ENCODE data around the gene LARP1.
"Not testable (repeated sequence)": the region's sequence is repeated elsewhere in the genome, so short reads cannot be mapped to it uniquely, and the experiment has no call there.

LARP1 gene

DNA sequence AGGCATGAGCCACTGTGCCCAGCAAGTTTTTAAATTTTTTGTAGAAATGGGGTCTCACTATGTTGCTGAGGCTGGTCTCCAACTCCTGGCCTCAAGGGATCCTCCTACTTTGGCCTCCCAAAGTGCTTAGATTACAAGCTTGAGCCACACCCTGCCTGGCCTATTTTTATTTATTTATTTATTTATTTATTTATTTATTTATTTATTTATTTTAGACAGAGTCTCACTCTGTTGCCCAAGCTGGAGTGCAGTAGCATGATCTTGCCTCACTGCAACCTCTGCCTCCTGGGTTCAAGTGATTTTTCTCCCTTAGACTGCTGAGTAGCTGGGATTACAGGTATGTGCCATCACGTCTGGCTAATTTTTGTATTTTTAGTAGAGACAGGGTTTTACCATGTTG, 18.8 kb upstream of the LARP1 start:
- DNase-seq = not testable (repeated sequence)

DNA sequence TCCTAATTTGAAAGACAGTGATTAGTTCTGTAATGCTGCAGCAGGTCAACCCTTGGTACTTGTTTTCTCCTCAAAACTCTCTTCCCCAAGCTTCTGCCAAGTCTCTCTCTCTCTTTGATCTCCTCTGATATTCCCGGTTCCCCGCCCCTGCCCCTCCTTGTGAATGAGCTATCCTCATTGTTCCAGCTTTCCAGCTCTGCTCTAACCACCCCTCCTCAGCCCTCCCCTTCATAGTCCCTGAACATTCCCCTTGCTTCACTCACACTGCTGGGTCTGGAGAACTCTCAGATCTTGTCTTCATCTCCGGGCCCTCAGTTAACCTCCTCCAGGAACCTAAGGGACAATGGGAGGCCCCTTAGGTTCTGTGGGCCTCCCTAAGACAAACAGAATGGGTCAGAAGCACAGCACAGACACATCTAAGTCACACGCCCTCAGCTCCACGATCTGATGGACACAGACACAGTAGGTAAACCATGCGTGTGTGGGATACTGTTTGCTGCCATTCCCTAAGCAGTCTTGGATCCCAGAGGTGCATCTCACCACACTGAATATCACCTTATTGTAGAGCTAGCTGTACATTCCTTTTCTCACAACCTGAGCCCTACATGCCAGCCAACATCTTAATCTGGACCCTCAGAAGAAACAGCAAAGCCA, 17.4 kb upstream of the LARP1 start:
- no peak for DNase-seq

DNA sequence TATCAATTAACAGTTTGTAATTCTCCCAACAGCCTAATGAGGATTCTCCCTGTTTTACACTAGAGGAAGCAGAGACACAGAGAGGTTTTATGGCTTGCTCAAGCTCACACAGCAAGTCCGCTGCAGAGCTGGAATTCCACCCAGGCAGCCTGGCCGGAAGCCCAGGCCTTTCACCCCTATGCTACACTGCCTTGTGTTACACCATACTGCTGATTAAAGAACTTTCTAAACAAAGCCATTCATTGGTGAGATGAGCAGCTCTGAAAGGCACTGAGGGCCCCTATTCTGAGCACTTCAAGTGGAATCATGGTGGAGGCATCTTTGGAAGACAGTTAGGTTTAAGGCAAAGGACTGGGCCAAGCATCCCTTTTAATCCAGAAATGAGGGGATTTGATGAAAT, 14.7 kb upstream of the LARP1 start:
- DNase-seq = no peak

DNA sequence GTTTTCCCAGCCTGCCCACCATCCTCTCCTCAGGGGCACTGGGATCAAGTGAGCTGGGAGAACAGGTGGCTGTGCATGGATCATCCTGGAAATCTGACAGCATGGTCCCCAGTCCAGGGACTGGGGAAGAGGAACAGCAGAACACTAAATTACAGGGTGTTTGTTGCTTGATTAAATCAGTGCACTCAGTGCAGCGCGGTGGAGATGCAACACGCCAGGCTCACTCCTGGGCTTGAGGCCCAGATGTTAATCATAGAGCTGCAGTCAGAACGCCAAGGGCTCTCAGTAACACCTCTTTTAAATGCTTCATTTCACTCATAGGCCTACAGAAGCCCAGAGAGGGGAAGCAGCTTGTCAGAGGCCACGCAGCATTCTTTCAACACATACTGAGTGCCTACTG, 14.2 kb upstream of the LARP1 start:
- no peak for DNase-seq

DNA sequence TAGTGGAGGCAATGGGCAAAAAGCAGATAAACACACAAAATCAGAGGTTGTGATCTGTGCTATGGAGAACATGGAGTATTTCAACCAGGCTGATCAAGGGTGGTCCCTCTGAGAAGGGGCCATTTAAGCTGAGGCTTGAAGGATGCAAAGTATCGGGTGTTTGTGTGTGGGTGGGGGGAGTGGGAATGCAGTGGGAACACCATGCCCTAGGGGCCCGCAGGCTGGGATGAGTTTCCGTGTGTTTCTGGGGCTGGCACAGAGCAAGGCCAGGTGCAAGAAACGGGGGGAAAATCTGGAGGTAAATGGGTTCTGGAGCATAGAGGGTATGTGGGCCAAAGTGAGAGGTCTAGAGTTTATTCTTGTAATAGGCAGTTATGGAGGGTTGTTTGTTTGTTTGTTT, 13.8 kb upstream of the LARP1 start:
- no peak for DNase-seq

DNA sequence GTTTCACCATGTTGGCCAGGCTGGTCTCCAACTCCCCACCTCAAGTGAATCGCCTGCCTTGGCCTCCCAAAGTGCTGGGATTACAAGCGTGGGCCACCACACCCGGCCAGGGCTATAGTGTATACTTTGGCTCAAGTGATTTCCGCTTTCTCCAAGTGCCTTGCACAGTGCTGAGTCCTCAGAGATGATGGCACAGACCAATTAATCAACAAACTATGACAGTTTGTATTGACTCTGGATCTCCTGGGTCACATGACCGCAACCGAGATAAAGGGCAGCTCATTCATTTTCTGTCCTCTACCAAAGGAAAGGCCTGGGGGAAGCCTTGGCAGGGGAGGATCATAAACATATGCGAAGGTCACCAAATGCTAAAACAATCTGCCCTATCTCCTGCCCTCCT, 11.4 kb upstream of the LARP1 start:
- no peak for DNase-seq

DNA sequence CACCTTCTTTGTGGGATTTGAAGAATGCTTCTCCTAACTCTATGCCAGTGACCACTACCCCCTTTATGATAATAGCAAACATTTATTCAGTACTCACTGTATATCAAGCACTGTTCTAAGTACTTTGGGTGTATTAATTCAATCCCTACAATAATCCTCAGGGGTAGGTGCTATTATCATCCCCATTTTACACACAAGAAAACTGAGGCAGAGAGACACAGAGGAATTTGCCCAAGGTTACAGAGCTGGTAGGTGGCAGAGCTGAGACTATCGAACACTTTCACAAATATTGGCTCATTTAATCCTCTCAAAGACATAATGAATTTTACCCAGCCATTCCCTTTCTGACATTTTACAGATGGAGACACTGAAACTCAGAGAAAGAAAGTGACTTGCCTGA, 9.8 kb upstream of the LARP1 start:
- DNase-seq = no peak

DNA sequence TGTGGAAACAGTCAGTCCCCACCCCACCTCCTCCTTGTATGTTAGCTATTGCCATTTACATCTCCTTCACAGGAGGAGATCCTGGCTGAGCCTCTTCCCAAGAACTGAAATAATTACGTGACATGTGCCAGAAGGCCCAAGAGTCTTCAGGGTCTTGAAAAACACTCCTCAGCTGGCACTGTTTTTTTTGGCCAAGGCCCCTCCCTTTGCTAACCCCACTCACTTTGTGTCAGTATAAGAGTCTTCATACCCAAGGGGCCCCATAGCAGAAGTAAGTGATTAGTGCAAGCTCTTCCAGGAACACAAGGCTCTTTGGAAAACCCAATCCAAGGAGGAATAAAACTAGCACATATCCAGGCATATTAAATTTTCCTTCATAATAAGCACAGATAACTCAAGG, 5.7 kb upstream of the LARP1 start:
- DNase-seq = no peak

DNA sequence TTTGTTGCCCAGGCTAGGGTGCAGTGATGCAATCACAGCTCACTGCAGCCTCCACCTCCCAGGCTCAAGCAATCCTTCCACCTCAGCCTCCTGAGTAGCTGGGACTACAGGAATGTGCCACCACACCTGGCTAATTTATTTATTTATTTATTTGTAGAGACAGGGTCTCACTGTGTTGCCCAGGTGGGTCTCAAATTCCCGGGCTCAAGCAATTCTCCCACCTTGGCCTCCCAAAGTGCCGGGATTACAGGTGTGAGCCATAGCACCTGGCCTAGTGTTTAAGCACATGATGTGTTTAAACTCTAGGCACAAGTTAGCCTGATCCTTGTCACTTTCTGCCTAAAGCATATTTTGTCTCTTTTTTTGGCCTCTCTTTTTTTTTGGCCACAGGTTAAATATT, 4.5 kb upstream of the LARP1 start:
- not testable (repeated sequence) for DNase-seq

DNA sequence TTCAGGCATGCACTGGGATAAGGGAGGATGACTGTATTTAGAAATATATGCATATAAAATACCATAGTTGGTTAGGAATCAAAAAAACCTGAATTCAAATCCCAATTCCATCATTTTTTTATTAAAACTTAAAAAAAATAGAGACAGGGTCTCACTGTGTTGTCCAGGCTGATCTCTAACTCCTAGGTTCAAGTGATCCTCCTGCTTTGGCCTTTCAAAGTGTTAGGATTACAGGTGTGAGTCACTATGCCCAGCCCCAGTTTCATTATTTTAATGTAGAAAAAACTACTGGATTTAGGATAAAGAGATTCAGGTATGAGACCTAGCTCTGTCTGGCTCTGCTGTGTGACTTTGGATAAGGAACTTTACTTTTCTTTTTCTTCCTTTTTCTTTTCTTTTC, 3.3 kb upstream of the LARP1 start:
- no peak for DNase-seq

DNA sequence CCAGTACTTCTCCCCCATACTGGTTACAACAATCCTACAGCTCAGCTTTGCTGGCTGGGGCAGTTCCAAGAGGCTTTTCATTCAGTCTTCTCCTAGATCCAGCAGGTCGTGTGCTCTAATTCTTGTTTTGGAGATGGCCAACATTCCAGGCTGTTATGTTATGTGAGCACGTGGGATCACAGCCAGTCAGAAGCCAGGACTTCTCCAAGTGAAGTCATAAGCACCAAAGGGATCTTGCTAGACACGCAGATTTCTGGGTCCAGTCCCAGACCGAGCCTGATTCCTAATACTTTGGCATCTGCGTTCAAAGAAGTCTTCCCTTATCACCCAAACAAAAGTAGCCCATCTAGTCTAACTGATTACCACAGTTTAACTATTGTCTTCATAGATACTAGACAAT, 1.4 kb upstream of the LARP1 start:
- DNase-seq = no peak

DNA sequence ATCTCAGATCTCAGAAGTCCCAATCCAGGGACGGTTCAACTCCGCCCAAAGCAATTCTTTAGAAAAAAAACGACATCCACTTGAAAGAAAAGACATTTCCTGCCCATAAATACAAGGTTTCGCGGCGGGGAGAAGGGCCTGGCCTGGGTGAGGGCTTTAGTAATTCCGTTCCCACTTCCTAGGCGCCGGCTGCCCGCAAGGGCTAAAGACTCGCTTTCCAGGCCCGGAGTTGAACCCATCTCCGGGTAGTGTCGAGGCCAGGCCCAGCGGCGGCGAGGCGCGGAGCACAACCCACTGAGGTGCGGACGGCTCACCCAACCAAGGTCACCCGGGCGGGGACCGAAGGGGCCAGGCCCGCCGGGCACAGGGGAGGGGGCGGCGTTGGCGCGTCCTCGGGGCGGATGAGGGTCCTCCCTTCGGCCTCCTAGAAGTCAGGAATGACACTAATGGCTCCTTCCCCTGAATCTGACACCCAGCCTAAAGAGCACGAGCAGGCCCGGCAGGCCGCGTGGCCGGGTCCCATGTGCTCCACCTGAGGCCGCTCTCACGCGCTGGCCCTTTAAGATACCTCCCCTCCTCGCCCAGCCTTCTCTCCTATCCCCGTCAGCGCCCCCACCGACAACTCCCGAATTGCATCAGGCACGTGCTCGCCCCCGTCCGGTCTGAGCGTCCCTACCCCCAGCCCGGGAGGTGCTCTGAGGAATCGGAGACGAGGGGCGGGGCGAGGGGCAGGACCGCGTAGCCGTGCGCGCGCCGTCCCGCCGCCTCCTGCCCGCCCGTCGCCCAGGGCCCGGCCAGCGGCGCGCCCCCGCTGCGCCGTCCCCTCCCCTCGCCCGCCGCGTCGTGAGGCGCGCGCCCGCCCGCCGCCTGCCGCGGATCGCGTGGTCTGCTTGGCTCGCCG, 467 bp upstream of the LARP1 start:
- DNase-seq = peak; percentile 99

DNA sequence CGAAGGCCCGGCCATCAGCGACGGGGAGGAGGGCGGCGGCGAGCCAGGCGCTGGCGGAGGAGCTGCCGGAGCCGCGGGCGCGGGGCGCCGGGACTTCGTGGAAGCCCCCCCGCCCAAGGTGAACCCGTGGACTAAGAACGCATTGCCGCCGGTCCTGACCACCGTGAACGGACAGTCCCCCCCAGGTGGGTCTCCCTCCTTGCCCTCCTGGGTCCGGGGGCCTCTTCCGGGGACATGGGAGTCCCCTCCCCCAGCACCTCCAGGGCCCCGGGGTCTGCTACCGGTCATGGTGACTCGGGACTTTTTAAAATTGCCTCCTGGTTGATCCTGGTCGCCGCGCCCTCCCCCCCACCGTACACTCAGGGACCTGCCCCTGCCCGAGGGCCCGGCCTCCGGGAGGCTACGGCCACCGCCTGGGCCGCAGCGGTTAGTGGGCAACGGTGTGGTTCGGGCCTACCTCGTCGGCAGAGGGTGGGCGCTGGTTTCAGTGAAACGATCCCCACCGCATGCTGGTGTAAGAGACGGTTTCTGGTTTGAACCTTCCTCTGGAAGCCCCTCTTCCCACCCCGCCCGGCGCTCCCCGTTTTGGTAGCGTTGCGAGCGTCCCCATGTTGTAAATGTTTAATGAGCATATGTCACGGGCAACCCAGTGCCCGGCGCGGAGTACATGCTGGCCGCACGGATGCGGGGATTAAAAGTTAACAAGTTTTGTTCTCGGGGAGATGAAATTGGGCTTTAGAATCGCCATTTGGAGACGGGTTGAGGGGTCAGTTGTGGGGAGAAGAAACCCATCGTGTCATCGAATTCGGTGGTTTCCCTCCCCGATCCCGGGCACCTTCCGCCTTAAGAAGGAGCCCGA, 1.1 kb downstream of the LARP1 start:
- peak; percentile 57 for DNase-seq

DNA sequence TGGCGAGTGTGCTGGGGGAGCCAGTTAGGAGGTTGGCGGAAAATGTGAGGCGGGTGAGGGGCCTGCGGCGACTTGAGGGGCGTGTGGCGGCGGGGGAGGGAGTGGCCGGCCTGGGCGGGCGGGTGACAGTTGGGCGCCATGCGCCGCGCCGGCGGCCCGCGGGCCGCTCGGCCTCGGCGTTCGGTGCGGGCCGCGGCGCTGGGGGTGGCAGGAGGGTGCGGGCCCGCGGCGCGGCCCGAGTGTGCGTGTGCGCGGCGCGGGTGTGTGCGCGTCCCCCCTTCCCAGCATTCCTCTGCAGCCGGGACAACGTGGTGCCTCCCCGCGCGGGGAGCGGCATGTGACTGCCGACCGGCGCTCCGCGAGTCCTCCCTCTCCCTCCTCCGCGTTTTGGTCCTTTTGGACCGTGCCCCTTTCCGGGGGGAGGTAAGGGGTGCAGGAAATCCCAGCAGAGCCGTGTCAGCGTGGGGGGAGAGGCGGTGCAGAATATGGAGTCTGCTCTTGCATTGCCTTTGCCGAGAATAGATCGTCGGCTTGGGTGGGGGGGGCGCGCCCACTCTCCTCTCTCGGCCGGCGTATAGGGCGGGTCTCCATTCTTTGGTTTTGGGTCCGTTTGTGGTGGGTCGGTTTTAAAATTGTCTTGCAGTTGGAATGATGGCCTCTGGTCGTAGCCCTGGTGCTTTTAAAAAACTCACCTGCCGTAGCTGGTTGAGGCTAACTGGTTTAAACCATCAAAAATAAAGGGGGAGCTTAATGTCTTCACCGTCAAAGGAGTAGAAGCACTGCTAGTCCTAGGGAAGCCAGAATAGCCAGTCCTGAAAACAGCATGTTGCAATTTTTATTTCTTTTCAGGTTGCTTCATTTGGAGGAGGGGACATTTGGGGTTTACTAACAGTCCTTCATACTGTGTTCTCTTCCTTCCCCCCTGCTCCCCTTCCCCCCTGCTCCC, 2.0 kb downstream of the LARP1 start:
- DNase-seq = peak; percentile 74

DNA sequence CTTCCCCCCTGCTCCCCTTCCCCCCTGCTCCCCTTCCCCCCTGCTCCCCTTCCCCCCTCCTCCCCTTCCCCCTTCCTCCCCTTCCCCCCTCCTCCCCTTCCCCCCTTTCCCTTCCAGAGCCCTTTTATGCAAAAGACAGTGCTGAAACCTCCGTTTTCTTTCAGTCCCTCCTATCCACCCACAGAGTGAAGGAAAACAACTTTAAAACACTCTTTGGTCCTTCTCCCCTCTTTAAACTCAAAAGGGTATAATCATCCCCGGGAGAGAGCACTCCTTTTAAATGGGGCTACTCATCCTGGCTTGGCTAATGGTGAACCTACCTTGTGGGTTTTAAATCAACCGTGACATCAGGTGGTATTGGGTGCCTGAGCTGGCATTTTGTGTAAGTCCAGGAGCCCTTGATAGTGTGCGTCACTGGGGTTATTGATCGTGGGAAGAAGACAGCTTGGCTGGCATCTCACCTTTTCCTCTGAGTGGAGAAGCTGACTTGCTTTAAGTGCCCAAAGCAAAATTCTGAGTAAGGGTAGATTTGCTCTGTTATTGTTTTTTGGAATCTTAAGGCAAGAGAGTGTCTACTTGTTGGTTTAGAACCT, 2.7 kb downstream of the LARP1 start:
- peak; percentile 61 for DNase-seq

DNA sequence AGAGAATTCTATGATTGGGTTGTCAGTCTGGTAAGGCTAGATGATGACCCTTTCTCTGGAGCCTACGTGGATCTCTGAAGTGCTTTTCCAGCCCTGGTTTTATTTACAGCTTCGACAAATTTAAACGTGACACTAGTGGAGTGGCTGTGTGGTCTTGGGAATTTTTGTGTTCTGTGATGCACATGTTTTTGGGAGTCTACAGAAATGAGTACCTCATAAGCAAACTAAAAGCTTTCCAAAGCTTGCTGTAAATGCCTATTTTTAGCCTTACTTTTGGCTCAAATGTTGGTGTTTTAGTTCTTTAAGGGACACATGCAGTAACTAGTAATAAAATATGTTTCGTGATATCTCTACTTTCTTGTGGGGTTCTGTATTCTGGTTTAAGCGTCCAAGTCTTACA, 3.3 kb downstream of the LARP1 start:
- DNase-seq = no peak

DNA sequence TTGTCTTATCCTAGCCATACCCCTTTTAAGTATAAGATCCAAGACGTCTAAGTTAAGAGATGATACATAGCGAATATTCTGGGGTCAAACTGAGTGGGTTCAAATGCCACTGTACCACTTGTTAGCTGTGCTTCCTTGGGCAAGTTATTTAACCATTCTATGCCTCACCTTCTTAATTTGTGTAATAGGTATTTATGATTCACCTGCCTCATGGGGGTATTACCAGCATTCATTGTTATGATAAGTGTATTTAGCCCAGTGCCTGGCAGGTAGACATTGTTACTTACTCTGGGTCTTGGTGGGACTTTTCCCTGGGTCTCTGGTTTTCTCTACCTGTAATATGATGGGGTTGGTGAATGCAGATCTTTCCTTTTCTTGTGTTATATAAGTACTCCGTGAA, 3.8 kb downstream of the LARP1 start:
- no peak for DNase-seq

DNA sequence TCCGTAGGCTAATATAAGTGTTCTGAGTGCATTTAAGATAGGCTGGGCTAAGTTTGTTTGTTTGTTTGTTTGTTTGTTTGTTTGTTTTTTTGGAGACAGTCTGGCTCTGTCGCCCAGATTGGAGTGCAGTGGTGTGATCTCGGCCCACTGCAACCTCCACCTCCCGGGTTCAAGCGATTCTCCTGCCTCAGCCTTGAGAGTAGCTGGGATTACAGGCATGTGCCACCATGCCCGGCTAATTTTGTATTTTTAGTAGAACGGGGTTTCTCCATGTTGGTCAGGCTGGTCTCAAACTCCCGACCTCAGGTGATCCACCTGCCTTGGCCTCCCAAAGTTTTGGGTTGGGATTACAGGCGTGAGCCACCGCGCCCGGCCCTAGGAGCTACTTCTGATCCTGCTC, 4.7 kb downstream of the LARP1 start:
- not testable (repeated sequence) for DNase-seq

DNA sequence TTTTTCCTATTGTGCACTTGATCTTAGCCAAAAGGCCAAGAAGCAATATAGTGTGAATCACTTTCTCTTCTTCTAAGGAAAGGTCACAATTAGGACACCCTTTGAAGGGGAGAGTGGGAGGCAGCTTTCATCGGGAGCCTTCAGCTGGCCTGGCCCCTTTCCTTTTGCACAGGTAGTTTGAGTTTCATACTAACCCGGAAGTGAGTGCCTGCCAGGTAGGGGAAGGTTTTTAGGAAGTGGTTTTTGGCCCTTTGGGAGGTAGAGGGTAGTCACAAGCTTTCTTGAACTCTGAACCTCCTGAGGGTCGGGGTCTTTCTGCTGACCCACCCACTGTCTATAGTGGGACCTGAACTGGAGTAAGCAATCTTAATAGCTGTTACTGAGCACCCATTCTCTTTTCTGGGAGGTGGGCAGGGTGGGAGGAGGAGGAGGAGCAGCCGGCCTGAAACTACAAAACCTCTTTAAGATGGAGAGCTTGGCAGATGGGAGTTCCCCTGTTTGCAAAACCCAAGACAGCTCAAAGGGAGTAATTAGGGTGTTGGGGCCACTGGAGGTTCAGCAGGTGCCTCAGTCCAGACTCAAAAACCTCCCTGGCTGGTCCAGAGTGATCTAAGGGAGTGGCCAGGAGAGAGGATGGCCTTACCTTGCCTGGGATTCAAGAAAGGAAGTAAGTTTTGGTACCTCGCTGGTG, 6.0 kb downstream of the LARP1 start:
- no peak for DNase-seq

DNA sequence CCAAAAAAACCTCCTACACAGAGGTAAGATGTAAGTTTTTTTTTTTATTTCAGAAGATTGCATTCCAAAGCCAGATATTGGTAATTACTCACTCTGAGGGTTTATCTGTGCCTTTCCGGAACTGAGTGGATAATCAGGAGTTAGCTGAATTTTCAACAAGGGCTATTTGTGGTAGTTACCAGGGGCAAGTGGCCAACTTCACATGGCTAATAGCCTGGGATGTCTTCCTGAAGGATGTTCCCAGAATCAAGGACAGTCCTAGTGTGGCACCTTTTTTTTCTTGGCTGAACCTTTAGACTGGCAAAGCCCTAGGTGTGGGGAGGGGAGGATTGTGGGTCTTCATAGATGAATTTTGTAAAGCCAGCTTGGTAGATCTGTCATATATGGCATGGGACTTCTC, 7.1 kb downstream of the LARP1 start:
- DNase-seq = no peak

DNA sequence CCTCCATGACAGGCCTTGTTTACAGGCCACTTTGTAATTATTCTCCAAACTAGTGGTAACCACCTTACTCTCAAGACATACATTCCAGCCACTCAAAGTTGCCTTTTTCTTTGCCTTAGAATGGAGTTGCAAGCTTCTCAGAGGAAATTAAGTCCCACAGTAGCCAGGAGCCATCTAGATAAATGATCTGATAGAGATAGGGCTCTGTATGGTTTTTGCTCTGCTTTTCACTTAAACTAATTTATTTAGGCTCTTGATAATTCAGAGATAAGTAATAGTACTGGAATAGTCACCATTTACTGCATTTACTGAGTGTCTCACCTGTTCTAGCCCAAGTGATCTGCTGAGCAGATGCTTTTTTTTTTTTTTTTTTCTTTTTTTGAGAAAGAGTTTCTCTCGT, 7.5 kb downstream of the LARP1 start:
- DNase-seq = no peak

Measured in stimulated activated CD8-positive, alpha-beta memory T cell treated with anti-CD3 and anti-CD28 coated beads, Interleukin-4, amount 100 ng/mL, for 48 hours (primary cell).